GM19452 (cell line): ENCODE measurements around the gene FHDC1.

ENCODE experiments used
- ATAC-seq: cut with Tn5 transposase; IDR thresholded peaks from one replicate; pipeline ENCODE4 v1.9.1; 2021; ENCODE audit not compliant: unreplicated experiment

The FHDC1 gene

DNA sequence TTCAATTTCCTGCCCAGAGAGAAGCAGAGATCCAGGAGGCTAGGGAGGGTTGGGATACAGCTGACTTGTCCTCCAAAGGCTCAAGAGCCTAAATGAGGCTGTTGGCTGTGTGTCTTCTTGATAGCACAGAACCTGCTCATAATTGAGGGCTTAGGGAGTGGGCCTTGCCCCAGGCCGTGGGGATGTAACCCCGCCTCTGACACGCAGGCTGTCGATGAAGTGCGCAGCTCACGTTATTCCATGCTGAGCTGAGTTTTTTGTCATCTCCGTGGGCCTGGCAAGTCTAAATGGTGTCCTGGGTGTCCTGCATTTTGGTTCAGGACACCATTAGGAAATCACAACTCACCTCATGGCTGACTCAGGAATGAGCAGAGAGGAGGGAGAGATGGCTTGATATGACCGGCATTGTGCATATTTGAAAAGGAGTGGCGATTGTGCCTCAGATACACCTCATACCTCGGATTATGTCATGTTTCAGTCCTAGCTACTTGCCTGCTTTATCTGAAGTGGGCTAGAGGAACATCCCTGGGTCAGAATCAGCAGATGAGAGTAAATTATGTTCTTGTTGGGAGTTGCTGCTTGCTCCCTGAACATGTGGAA is 43.7 kb downstream of the FHDC1 start:
- ATAC-seq, result no peak

GRCh38 chr4:152981278-152981677 is 45.2 kb downstream of the FHDC1 start:
- no peak for ATAC-seq

DNA sequence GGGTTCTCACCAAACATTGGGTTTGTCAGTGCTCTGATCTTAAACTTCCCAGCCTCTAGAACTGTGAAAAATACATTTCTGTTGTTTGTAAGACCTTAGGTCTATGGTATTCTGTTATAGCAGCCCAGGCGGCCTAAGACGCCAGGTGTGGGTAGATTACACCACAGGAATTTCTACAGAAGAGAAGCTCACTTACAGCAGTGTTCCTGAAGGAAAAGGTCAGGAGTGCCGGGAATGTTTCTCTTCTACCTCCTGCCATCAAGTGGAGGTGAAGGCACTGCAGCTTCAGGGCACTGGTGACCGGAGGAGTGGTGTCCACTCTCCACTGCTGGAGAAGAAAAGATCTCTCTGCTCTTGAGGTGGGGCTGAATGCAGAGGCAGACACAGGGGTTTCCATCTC is 45.7 kb downstream of the FHDC1 start:
- no peak for ATAC-seq

DNA sequence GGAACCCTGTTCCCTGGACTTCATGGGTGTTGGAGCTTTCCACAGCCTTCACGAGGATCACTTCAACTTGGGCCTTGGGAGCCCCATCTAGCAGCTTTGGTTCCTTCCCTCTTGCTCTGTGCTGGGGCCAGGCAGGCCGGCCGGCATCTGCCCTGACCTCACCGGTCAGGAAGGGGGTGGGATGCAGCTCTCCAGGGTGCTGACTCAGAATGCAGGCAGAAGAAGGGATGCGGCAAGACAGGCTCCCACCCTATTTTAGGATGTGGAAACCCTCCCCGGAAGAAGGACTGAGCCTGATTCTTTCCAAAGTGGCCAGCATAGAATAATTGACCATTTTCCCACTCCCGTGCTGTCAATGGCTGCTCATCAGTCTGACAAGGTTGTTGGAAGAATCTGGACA is 47.1 kb downstream of the FHDC1 start:
- ATAC-seq, result no peak

DNA sequence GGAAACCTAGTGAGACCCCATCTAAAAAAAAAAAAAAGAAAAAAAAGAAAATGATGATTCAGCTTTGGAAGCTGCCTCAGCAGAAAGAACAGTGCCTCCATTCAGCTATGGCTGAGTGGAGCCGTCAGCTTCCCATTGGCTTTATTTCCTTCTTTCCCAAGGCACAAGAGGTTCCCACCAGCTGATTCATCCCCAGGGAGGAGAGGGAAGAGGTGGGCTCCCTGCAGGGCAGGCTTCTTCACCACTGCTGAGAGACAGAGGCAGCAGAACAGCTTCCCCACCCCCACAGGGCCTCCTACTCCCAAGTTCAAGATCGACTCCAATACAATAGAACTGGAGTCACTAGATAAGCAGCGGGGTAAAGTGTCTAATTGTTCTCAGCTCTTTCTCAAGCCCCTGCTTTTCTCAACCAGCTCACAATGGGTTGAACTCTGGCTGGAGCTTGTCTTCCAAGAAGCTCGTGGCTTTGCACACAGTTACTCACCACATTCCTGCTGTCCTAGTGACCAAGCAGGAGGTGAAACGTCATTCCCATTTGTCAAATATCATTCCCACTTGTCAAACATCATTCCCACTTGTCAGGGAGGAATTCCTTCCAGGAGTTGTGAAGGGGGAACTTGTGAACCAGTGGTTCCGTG is 47.8 kb downstream of the FHDC1 start:
- ATAC-seq, result no peak

DNA sequence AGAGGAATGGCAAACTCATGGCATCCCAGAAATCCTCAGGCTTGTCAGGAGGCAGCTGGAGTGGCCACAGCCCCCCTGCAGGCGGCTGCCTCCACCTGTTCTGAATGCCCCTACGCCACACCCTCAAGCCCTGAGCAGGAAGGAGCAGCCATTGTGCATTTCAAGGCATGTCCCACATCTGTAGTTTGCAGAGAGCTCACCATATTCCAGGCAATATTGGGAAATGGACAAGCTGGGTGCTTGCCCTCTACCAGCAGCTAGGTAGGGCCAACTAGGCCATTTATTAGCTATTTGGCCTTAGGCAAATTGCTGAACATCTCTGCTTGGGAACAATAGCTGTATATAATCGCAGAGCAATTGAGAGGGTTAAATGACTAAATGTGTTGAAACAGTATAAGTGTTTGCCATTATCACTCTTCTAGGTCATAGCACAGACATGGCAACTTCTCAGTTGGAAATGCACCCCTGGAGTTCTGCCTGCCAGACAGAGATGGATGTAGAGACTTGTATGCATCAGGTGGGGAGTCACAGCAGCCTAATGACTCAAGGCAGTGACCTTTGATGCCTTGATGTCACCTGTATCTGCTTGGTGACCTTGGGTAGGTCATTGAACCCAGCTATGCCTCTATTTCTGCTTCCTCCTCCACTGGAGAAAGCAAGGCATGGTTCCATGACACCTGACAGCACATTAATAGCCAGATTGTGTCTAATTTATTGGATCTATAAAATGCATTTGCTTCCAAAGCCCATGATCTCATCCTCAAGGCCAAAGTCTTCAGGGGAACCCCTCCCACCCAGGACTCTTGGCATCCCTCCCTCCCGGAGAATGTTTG is 52.8 kb downstream of the FHDC1 start:
- ATAC-seq, result no peak

DNA sequence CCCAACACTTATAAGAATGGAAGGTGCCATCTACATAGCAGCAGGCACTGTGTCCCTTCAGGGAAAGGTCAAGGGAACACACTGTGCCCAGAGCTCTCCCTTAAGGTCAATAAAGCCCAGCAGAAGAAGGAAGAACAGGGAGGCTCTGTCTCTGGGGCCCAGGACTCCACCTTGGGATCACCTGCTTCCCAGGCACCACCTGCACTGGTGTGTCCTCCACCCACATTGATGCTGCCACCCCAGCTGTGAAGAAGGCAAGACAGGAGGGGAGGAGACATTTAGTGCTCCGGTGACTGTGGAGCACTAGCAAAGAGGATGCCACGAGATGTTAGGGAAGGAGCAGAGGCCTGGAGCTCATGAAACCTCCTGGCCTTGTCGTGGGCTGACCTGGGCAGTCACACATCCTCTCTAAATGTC is 53.4 kb downstream of the FHDC1 start:
- ATAC-seq, result no peak

DNA sequence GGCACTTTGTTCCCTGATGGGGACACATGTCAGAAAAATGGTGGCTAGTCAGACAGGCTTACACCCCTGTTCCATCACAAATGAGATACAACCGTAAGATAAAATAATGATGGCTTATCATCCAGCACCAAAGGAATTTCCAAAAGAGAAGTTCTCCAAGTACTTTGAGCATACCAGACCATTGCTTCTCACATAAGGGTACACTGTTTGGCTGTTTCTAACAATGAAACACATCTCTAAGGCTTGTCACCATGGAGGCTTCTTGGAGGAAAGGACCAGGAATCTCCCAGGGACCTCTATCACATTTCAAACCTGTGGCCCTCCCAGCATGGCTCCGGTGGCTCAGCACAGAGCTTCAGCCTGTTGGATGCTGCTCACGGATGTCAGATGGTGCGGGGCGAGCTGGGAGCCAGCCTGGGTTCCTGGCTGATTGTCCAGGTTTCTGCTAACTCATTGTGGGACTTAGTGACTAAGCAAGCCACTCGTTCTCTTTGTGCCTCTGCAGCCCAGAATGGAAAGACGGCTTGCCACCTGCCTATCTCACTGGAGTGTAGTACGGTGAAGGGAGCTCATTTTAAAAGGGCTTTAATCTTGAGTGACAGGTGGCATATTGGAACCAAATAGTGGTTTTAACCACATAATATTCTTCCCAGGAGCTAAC is 54.5 kb downstream of the FHDC1 start:
- no peak for ATAC-seq

- no peak for ATAC-seq
Measured at GRCh38 chr4:152991398-152991797, 55.3 kb downstream of the FHDC1 start.

GRCh38 chr4:152992027-152992426 is 55.9 kb downstream of the FHDC1 start:
- ATAC-seq, result no peak

- no peak for ATAC-seq
Measured at GRCh38 chr4:152992466-152992865, 56.3 kb downstream of the FHDC1 start.

- ATAC-seq, result no peak
Measured at GRCh38 chr4:152994038-152994437, 57.9 kb downstream of the FHDC1 start.

DNA sequence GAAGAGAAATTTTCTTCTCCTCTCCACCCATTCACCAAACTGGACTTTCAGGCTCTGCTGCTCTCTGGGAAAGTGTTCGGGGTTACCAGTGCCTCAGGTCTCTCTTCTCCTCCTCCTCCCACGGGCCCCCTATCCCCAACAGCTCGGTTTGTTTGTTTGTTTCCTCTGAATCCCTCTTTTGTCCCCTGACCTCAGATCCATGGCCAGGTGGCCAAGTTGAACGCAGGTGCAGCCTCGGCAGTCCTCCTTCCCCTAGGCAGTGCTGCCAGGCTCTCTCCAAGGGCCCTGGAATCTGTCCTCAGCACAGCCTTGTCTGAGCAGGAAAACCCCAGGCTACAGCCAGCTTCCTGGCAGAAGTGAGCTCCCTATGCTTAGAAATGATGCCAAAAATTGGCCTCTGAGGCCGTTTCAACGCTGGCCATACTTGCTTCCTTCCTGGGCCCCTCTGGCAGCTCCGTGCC is 60.0 kb downstream of the FHDC1 start:
- no peak for ATAC-seq

DNA sequence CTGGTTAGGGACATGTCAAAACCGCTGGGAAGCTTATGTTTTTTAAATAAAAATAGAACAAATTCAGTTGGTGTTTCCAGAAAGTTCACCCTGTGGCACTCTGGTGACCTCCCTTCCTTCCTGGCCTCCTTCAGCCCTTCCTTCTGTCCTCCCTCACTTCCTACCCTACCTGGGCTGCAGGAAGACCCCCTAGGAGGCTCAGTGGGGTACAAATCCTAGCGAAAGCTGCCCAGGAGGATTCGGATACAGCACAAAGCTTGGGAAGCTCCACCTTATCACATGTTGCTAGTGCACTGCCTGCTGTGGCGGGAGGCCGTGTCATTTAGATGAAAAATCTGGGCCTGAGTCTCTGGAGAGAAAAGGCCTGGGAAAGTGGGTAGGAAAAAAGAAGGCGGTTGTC is 60.5 kb downstream of the FHDC1 start:
- ATAC-seq, result no peak

DNA sequence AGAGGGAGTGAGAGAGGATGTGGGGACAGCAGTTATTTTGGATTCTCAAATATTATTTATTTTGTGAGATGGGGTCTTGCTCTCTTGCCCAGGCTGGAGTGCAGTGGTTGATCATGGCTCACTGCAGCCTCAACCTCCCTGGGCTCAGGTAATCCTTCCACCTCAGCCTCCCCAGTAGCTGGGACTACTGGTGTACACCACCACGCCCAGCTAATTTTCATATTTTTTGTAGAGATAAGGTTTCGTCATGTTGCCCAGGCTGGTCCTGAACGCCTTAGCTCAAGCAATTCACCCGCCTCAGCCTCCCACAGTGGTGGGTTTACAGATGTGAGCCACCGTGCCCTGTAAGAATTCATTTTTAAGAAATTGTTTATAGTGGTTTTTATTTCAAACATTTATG is 61.2 kb downstream of the FHDC1 start:
- ATAC-seq, result no peak

DNA sequence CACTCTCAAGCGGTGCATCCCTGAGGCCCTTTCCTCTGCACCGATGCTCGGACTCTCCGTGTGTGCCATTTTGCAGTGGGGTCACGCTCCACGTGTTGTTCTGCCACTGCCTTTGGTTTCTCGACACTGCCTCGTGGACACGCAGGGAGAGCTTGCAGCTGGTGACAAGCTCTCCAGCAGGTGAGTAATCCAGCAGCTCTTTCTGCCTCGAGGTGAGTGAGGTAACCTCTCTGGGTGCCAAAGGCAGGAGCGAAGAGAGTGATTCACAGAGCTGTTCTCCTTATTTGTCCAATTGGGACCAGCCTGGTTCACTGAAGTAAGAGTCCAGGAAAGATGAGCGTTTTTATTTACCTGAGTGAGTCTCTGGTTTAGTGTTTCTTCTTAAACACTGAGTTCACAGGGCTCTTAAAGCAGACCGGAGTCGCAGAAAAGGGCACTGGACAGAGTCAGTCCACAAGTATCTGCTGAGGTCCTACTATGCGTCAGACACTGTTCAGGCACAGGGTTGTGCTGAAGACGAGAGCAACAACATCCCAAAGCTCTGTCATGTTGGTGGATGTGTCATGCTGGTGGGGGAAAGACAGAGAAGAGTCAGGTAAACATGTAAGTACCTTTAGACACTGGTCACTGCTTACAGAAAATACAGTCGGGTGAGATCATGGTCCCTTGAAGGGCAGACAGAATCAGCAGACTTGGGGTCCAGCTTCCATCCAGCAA is 61.8 kb downstream of the FHDC1 start:
- ATAC-seq, result no peak

- ATAC-seq, result no peak
Measured at GRCh38 chr4:152998861-152999260, 62.7 kb downstream of the FHDC1 start.

- ATAC-seq, result no peak
Measured at GRCh38 chr4:152999346-153000075, 63.4 kb downstream of the FHDC1 start.

DNA sequence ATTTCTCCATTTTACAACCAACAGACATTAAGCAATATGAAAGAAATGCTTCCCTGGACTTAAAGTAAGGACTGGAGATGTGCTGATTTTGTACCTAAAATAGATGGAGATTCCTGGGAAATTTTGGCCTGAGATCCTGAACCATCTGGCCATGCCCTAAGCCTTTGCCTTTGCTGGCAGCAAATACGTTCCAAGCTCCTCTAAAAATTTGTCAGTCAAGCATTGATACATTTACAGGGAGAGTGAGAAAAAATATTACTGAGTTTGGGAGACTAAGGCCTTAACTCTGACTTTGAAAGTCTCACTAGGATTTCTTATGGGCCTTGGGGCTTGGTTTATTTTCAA is 63.9 kb downstream of the FHDC1 start:
- ATAC-seq, result no peak

DNA sequence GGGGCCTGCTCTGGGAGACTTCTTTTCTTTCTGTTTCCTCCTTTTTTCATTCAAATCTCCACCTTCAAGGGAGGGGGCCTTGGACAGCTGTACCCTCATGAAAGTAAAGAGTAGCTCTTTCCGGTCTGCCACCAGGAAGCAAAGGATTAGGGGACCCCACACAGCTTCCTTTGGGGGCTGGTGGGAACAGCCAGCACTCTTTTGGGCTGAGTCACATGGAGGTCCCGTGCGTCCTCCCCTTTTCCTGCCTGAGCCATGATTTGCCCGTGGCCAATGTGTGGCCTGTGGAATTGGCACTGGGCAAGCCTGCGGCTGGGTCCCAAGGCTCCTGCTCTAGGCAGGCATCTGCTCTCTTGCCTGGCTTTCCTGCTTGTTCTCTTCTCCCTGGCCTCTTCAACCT is 65.5 kb downstream of the FHDC1 start:
- ATAC-seq, result no peak
